ELF-1 (cell line): ENCODE results near the gene MAB21L3.

Experiments
- DNase-seq: peaks from one replicate; pipeline ENCODE4 v3.0.0-alpha.2; 2016; ENCODE audit warnings: low read depth, low spot score

The MAB21L3 gene

GRCh38 chr1:116110567-116111523 lies at the start of gene MAB21L3:
Gene MAB21L3, plus strand, starts transcription at chr1:116111399. Its CDS starts 1,217 bp downstream, at chr1:116112616.
- peak; percentile 44 for DNase-seq

GRCh38 chr1:116062201-116062600 lies 49.0 kb upstream of the MAB21L3 start:
- DNase-seq, result no peak

- DNase-seq, result no peak
Measured at GRCh38 chr1:116064616-116065015, 46.6 kb upstream of the MAB21L3 start.

- DNase-seq, result no peak
Measured at GRCh38 chr1:116066868-116067565, 44.2 kb upstream of the MAB21L3 start.

- DNase-seq, result no peak
Measured at GRCh38 chr1:116067566-116067890, 43.7 kb upstream of the MAB21L3 start.

- no peak for DNase-seq
Measured at GRCh38 chr1:116075575-116075974, 35.6 kb upstream of the MAB21L3 start.

GRCh38 chr1:116075990-116076389 lies 35.2 kb upstream of the MAB21L3 start:
- no peak for DNase-seq

GRCh38 chr1:116076831-116077230 lies 34.4 kb upstream of the MAB21L3 start:
- no peak for DNase-seq

- no peak for DNase-seq
Measured at GRCh38 chr1:116078699-116079223, 32.4 kb upstream of the MAB21L3 start.

- DNase-seq, result no peak
Measured at GRCh38 chr1:116087628-116088027, 23.6 kb upstream of the MAB21L3 start.

GRCh38 chr1:116089870-116090269 lies 21.3 kb upstream of the MAB21L3 start:
- no peak for DNase-seq

- DNase-seq, result no peak
Measured at GRCh38 chr1:116091083-116091482, 20.1 kb upstream of the MAB21L3 start.

GRCh38 chr1:116092752-116093489 lies 18.3 kb upstream of the MAB21L3 start:
- DNase-seq, result peak; percentile 27

GRCh38 chr1:116095027-116095426 lies 16.2 kb upstream of the MAB21L3 start:
- no peak for DNase-seq

GRCh38 chr1:116096013-116096618 lies 15.1 kb upstream of the MAB21L3 start:
- no peak for DNase-seq

- no peak for DNase-seq
Measured at GRCh38 chr1:116097626-116098025, 13.6 kb upstream of the MAB21L3 start.

- DNase-seq, result no peak
Measured at GRCh38 chr1:116099379-116099778, 11.8 kb upstream of the MAB21L3 start.

- no peak for DNase-seq
Measured at GRCh38 chr1:116099919-116100318, 11.3 kb upstream of the MAB21L3 start.

GRCh38 chr1:116104667-116105066 lies 6.5 kb upstream of the MAB21L3 start:
- no peak for DNase-seq

GRCh38 chr1:116105996-116106395 lies 5.2 kb upstream of the MAB21L3 start:
- DNase-seq, result no peak

- no peak for DNase-seq
Measured at GRCh38 chr1:116106646-116107045, 4.6 kb upstream of the MAB21L3 start.
